H9 (cell line): Measurements from ENCODE around the gene CCR7. TPM values are rescaled to one million over a fixed set of nuclear protein-coding genes. Genes with fewer than 3 reads are reported as not detected.

ENCODE experiments used
- DNase-seq: peaks from one replicate; pipeline ENCODE4 v3.0.0-alpha.2; 2017
- H2AFZ ChIP-seq: one replicate; pipeline ENCODE4 v1.6.1; 2013; ENCODE audit warnings: mild to moderate bottlenecking, low read length, control low read depth, moderate library complexity
- H2AK5ac ChIP-seq: 2 replicates; pipeline ENCODE4 v1.6.1; 2013; ENCODE audit warnings: low read length, control low read depth, mixed read lengths; ENCODE audit not compliant: insufficient read length
- H2BK120ac ChIP-seq: one replicate; pipeline ENCODE4 v1.6.1; 2013; ENCODE audit warnings: low read depth, mild to moderate bottlenecking, low read length, control low read depth, inconsistent platforms; ENCODE audit not compliant: poor library complexity, severe bottlenecking
- H2BK12ac ChIP-seq: 2 replicates; pipeline ENCODE4 v1.6.1; 2013; ENCODE audit warnings: low read length, control low read depth, mixed read lengths, low read depth; ENCODE audit not compliant: insufficient read length
- H2BK15ac ChIP-seq: 2 replicates; pipeline ENCODE4 v1.6.1; 2013; ENCODE audit warnings: low read depth, low read length, control low read depth
- H2BK20ac ChIP-seq: one replicate; pipeline ENCODE4 v1.6.1; 2013; ENCODE audit warnings: low read depth, mild to moderate bottlenecking, low read length, control low read depth, inconsistent platforms; ENCODE audit not compliant: poor library complexity, severe bottlenecking
- H2BK5ac ChIP-seq: 2 replicates; pipeline ENCODE4 v1.6.1; 2013; ENCODE audit warnings: low read length, control low read depth, mixed read lengths; ENCODE audit not compliant: insufficient read length
- H3K14ac ChIP-seq: 2 replicates; pipeline ENCODE4 v1.6.1; 2013; ENCODE audit warnings: low read length, control low read depth; ENCODE audit not compliant: insufficient read depth
- H3K18ac ChIP-seq: 2 replicates; pipeline ENCODE4 v1.6.1; 2013; ENCODE audit warnings: low read depth, mild to moderate bottlenecking, mixed read lengths, low read length, control low read depth; ENCODE audit not compliant: insufficient read length
- H3K23ac ChIP-seq: 2 replicates; pipeline ENCODE4 v1.6.1; 2013; ENCODE audit warnings: low read length, control low read depth, mixed read lengths, low read depth; ENCODE audit not compliant: insufficient read length
- H3K23me2 ChIP-seq: 2 replicates; pipeline ENCODE4 v1.6.1; 2013; ENCODE audit warnings: low read depth, mild to moderate bottlenecking, mixed read lengths, low read length, control low read depth; ENCODE audit not compliant: insufficient read length, poor library complexity, severe bottlenecking
- H3K27ac ChIP-seq: 2 replicates; pipeline ENCODE4 v1.5.1; 2013; ENCODE audit warnings: low read length, control low read depth, mixed read lengths, low read depth; ENCODE audit not compliant: insufficient read length
- H3K27me3 ChIP-seq: 2 replicates; pipeline ENCODE4 v1.6.1; 2013; ENCODE audit warnings: low read length, control low read depth, inconsistent platforms; ENCODE audit not compliant: insufficient read depth
- H3K4ac ChIP-seq: 2 replicates; pipeline ENCODE4 v1.6.1; 2013; ENCODE audit warnings: low read depth, mild to moderate bottlenecking, control low read depth, inconsistent platforms, low read length, moderate library complexity
- H3K4me1 ChIP-seq: 2 replicates; pipeline ENCODE4 v1.6.1; 2013; ENCODE audit warnings: low read length, control low read depth, inconsistent platforms; ENCODE audit not compliant: insufficient read depth
- H3K4me2 ChIP-seq: 2 replicates; pipeline ENCODE4 v1.6.1; 2013; ENCODE audit warnings: low read length, control low read depth, mixed read lengths; ENCODE audit not compliant: insufficient read length, insufficient read depth
- H3K56ac ChIP-seq: 2 replicates; pipeline ENCODE4 v1.6.1; 2013; ENCODE audit warnings: low read depth, mild to moderate bottlenecking, mixed read lengths, low read length, control low read depth; ENCODE audit not compliant: insufficient read length
- H3K79me1 ChIP-seq: 2 replicates; pipeline ENCODE4 v1.6.1; 2013; ENCODE audit warnings: low read depth, mild to moderate bottlenecking, moderate library complexity, low read length, control low read depth, inconsistent platforms; ENCODE audit not compliant: insufficient read depth, poor library complexity, severe bottlenecking
- H3K79me2 ChIP-seq: 2 replicates; pipeline ENCODE4 v1.6.1; 2013; ENCODE audit warnings: low read length, control low read depth, inconsistent platforms; ENCODE audit not compliant: insufficient read depth
- H3K9ac ChIP-seq: 2 replicates; pipeline ENCODE4 v1.6.1; 2013; ENCODE audit warnings: low read length, control low read depth, mixed read lengths; ENCODE audit not compliant: insufficient read length; ENCODE audit errors: extremely low read depth
- H3K9me3 ChIP-seq: one replicate; pipeline ENCODE4 v1.6.1; 2013; ENCODE audit warnings: low read depth, low read length, inconsistent platforms; ENCODE audit not compliant: control insufficient read depth
- H3T11ph ChIP-seq: one replicate; pipeline ENCODE4 v1.6.1; 2013; ENCODE audit warnings: mild to moderate bottlenecking, low read length, control low read depth, inconsistent platforms
- H4K20me1 ChIP-seq: one replicate; pipeline ENCODE4 v1.6.1; 2013; ENCODE audit not compliant: control insufficient read depth, insufficient read length, insufficient read depth
- H4K5ac ChIP-seq: 2 replicates; pipeline ENCODE4 v1.6.1; 2013; ENCODE audit warnings: low read depth, mild to moderate bottlenecking, mixed read lengths, low read length, control low read depth; ENCODE audit not compliant: insufficient read length
- H4K8ac ChIP-seq: replicated peaks from 2 replicates; pipeline ENCODE4 v1.6.1; 2013; ENCODE audit warnings: low read length, control low read depth, mixed read lengths, low read depth; ENCODE audit not compliant: insufficient read length
- H4K91ac ChIP-seq: 2 replicates; pipeline ENCODE4 v1.6.1; 2013; ENCODE audit warnings: low read depth, mild to moderate bottlenecking, moderate library complexity, mixed read lengths, low read length, control low read depth; ENCODE audit not compliant: insufficient read length
- H3K27ac Mint-ChIP-seq, 3 experiments: 2 replicates in 2 of 3; 3 replicates in 1 of 3; pipeline ENCODE4 v1.8.0; 2020 to 2021; ENCODE audit warnings: mixed read lengths in 3 of 3, mild to moderate bottlenecking in 1 of 3, moderate library complexity in 1 of 3
- H3K27me3 Mint-ChIP-seq: 2 replicates; pipeline ENCODE4 v1.8.0; 2021; ENCODE audit warnings: low read depth, mild to moderate bottlenecking, moderate library complexity, mixed read lengths
- H3K36me3 Mint-ChIP-seq, 3 experiments: 2 replicates in 2 of 3; 3 replicates in 1 of 3; pipeline ENCODE4 v1.8.0; 2020 to 2021; ENCODE audit warnings: low read depth in 3 of 3, mixed read lengths in 3 of 3; ENCODE audit not compliant: insufficient read depth in 1 of 3
- H3K4me1 Mint-ChIP-seq, 2 experiments: 2 replicates each; pipeline ENCODE4 v1.8.0; 2020; ENCODE audit warnings: mixed read lengths in 2 of 2
- H3K4me3 Mint-ChIP-seq, 2 experiments: 2 replicates in 1 of 2; 3 replicates in 1 of 2; pipeline ENCODE4 v1.8.0; 2020 to 2021; ENCODE audit warnings: mild to moderate bottlenecking in 2 of 2, mixed read lengths in 2 of 2, moderate library complexity in 1 of 2
- H3K9me3 Mint-ChIP-seq, 2 experiments: 2 replicates in 1 of 2; 3 replicates in 1 of 2; pipeline ENCODE4 v1.8.0; 2020; ENCODE audit warnings: mild to moderate bottlenecking in 2 of 2, mixed read lengths in 2 of 2, moderate library complexity in 1 of 2
- CTCF ChIP-seq: fragments of 200-600 bp; sonication (generic); conservative IDR thresholded peaks from 3 replicates; pipeline ENCODE4 v1.8.0; 2021; ENCODE audit warnings: antibody characterized with exemption, mild to moderate bottlenecking
- WGBS: extraction: QIAGEN DNeasy Blood & Tissue Kit; methylation state at CpG from one replicate; pipeline ENCODE4 v1.1.7; 2013; ENCODE audit warnings: missing lambda C conversion rate, low lambda C conversion rate, mixed read lengths; ENCODE audit not compliant: insufficient read length; ENCODE audit errors: extremely low coverage; 5-methylcytosine and 5-hydroxymethylcytosine counted together
- total RNA-seq: library from RNA; stranded (reverse); gene quantifications from 2 replicates; pipeline ENCODE4 v1.2.1, GENCODE V29; 2021

CCR7 gene
- total RNA-seq, 1 experiment from 2014 or later = 0.31 TPM

GRCh38 chr17:40540448-40540847 is 24.8 kb downstream of the CCR7 start:
- peaks cover 14 to 24% of the 10 kb centered on the region in 2 experiments for H3K4me1 Mint-ChIP-seq
- no peak overlapping the region for H2AK5ac ChIP-seq
- H3K27me3 Mint-ChIP-seq = peaks cover 3% of the 10 kb centered on the region; the same call in 1 of the 2 replicates
- H4K20me1 ChIP-seq = no peaks in the 10 kb centered on the region
- no peak for TF ChIP-seq CTCF
- H2BK5ac ChIP-seq = no peak overlapping the region
- no peak overlapping the region for H3K23ac ChIP-seq
- no peak overlapping the region for H2BK15ac ChIP-seq
- H3K27me3 ChIP-seq = no peaks in the 10 kb centered on the region
- no peaks in the 10 kb centered on the region for H3K79me1 ChIP-seq
- no peak overlapping the region for H2BK12ac ChIP-seq
- no peaks in the 10 kb centered on the region; the same call in 1 of the 2 replicates for H3K4me1 ChIP-seq
- H3T11ph ChIP-seq = no peak overlapping the region
- no peak overlapping the region for H3K4me2 ChIP-seq
- no CpG with 5 or more reads among the region's 8 CpGs for WGBS
- no peak overlapping the region for H2BK20ac ChIP-seq
- H3K18ac ChIP-seq = no peak overlapping the region
- H3K14ac ChIP-seq = no peak overlapping the region
- H2AFZ ChIP-seq = no peak overlapping the region
- no peaks in the 10 kb centered on the region for H3K79me2 ChIP-seq
- H3K9ac ChIP-seq = no peak overlapping the region
- H2BK120ac ChIP-seq = no peak overlapping the region
- H4K8ac ChIP-seq = no peak overlapping the region
- no peak overlapping the region for H3K27ac ChIP-seq
- H4K91ac ChIP-seq = no peak overlapping the region
- H3K9me3 Mint-ChIP-seq = no peaks in the 10 kb centered on the region
- no peaks in the 10 kb centered on the region for H3K9me3 ChIP-seq
- H3K36me3 Mint-ChIP-seq = no peaks in the 10 kb centered on the region
- no peaks in the 10 kb centered on the region for H3K23me2 ChIP-seq
- no peak overlapping the region for H3K4me3 Mint-ChIP-seq
- no peak for DNase-seq
- no peak overlapping the region for H3K56ac ChIP-seq
- no peak overlapping the region for H3K27ac Mint-ChIP-seq
- no peak overlapping the region for H4K5ac ChIP-seq
- H3K4ac ChIP-seq = no peak overlapping the region
